ENCODE results near the gene FIBP.

Gene FIBP

DNA sequence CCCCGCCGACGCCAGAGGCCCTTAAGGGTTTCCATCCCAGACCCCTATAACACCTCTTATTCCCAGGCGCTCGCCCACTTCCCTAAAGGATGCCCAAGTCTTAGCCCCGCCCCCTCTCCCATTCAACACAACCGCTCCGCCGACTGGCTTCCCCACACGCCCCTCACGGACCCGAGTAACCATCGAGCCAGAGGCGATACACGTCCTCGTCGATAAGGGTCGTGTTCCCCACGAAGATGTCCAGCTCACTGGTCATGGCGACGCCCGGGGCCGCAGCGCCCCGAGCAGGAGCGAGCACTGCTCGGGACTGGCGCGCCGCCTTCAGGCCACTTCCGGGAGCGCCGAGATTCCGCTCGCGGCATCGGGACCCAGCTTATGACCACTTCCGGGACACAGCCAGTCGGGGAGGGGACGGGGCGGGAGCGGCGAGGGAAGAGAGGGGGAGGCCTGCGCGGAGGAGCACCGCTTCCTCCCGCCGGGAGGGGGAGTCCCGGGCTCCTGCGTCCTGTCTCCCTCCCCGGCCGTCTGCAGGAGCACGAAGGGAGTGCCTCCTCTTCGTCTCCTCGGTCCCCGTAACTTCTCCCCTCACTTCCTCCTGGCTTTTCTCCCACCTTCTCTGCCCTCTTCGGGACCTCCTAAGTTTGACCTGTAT is at the start of gene FIBP:
Gene FIBP, minus strand, starts transcription at position 309 of the 652 bp plus-strand sequence. Its CDS starts 53 bp downstream, at position 256.
- DNase-seq (ENCODE audit: low read depth), result peak; percentile 99
- TF ChIP-seq CTCF (IDR thresholded peaks at IDR 0.05; ENCODE audit: insufficient read depth, low read depth, low read length, missing control alignments), result peak; percentile 78
- peak within 1 kb of the TSS; percentile 78 for H3K4me3 ChIP-seq (ENCODE audit: low read depth, low read length)

- no peak for TF ChIP-seq CTCF (IDR thresholded peaks at IDR 0.05; ENCODE audit: insufficient read depth, low read depth, low read length, missing control alignments)
- DNase-seq (ENCODE audit: low read depth), result no peak
- H3K4me3 ChIP-seq (ENCODE audit: low read depth, low read length), result no peak overlapping the region
These were observed 49.5 kb upstream of the FIBP start for GRCh38 chr11:65937766-65938165.

GRCh38 chr11:65934014-65934413 is 45.7 kb upstream of the FIBP start:
- TF ChIP-seq CTCF (IDR thresholded peaks at IDR 0.05; ENCODE audit: insufficient read depth, low read depth, low read length, missing control alignments), result no peak
- DNase-seq (ENCODE audit: low read depth), result no peak
- H3K4me3 ChIP-seq (ENCODE audit: low read depth, low read length), result no peak overlapping the region

GRCh38 chr11:65932558-65932919 is 44.3 kb upstream of the FIBP start:
- TF ChIP-seq CTCF (IDR thresholded peaks at IDR 0.05; ENCODE audit: insufficient read depth, low read depth, low read length, missing control alignments), result no peak
- no peak overlapping the region for H3K4me3 ChIP-seq (ENCODE audit: low read depth, low read length)
- no peak for DNase-seq (ENCODE audit: low read depth)

DNA sequence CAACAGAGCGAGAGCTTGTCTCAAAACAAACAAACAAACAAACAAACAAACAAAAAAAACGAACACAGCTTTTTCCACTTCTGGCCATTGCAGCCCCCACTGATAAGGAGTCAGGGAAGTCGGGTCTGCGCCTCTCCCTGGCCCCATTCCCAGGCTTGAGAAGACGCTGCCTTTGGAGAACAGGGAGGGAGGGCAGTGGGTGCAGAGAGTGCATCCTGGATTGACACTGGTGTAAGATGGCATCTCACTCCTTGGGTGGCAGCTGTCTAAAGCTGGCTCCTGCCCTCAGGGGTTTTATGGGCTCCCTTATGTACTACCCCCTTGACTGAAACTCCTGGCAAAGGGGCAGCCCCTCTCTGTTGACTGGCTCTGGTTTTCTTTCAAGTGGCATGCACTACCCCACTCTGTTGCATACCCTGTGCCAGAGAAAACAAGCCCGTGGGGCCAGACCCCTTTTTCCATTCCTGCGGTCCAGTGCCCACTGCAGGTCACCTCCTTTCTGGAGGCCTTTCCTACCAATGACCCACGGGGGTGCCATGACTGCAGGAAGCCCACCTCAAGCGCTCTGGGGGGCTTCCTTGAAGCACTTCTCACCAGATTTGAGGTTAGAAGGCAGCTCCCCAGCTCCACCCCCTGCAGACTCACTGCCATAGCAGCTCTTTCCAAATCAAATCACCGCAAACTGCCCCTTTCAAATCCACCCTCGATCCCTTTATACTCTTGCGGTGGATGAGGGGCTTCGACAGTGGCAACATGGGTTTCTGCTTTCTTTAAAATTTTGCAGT is 43.7 kb upstream of the FIBP start:
- H3K4me3 ChIP-seq (ENCODE audit: low read depth, low read length), result no peak overlapping the region
- TF ChIP-seq CTCF (IDR thresholded peaks at IDR 0.05; ENCODE audit: insufficient read depth, low read depth, low read length, missing control alignments), result no peak
- DNase-seq (ENCODE audit: low read depth), result no peak

DNA sequence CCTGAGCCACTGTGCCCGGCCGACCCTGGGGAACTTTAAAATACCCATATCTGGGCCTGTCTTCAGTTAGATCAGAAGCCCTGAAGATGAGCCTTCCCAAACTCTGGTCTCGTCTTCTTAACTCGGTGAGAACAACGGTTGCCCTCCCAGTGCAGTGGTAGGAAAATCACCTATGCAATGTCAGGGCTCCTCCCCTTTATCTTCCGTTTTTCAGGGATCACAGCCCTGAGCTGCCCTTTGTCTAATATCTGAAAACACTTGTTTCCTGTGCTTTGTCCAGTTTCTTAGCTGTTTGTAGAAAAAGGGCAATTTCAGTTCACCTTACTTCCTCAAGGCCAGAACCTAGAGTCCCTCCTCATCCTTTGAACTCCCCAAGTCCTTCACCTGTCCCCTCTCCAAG is 40.4 kb upstream of the FIBP start:
- peak; percentile 55 for DNase-seq (ENCODE audit: low read depth)
- no peak for TF ChIP-seq CTCF (IDR thresholded peaks at IDR 0.05; ENCODE audit: insufficient read depth, low read depth, low read length, missing control alignments)
- peak overlapping the region; percentile 58; the same call in 1 of the 2 replicates for H3K4me3 ChIP-seq (ENCODE audit: low read depth, low read length)

Data from GM12865 (cell line).